Sigmoid colon (tissue), 7 donors: ENCODE measurements around the gene CTSE. TPM values are rescaled to one million over a fixed set of nuclear protein-coding genes. Genes with fewer than 3 reads are reported as not detected.

Experiments
- DNase-seq: peaks from one replicate; pipeline ENCODE4 v3.0.0-alpha.2; 2019
- H3K27ac ChIP-seq, 4 donors: fragments of 200-600 bp; sonication (generic); one replicate each; pipeline ENCODE4 v1.5.1; 2016 to 2019; ENCODE audit warnings: mild to moderate bottlenecking in 1 of 4
- H3K27me3 ChIP-seq, 3 donors: fragments of 200-600 bp; sonication (generic); one replicate each; pipeline ENCODE4 v1.5.1; 2019; ENCODE audit warnings: mild to moderate bottlenecking in 1 of 3
- H3K36me3 ChIP-seq, 4 donors: fragments of 200-600 bp; sonication (generic); one replicate each; pipeline ENCODE4 v1.5.1; 2016 to 2019
- H3K4me1 ChIP-seq, 4 donors: fragments of 200-600 bp; sonication (generic); one replicate each; pipeline ENCODE4 v1.5.1; 2017 to 2019
- H3K4me3 ChIP-seq, 4 donors: fragments of 200-600 bp; sonication (generic); one replicate each; pipeline ENCODE4 v1.5.1; 2017 to 2019; ENCODE audit warnings: mild to moderate bottlenecking in 2 of 4, moderate library complexity in 1 of 4
- H3K9me3 ChIP-seq, 4 donors: fragments of 200-600 bp in 3 of 4; sonication (generic) in 3 of 4; one replicate each; pipeline versions ENCODE4 v1.5.1 to v1.6.1; 2013 to 2019
- EP300 ChIP-seq, 4 donors: sonication (generic); formaldehyde crosslinking; IDR thresholded peaks; one replicate each; pipeline ENCODE4 v1.6.1; 2017; ENCODE audit warnings: antibody characterized with exemption in 4 of 4
- POLR2A ChIP-seq, 2 donors: fragments of 450-650 bp; IDR thresholded peaks; one replicate each; pipeline ENCODE4 v1.6.1; 2016; ENCODE audit warnings: antibody characterized with exemption in 2 of 2, mild to moderate bottlenecking in 2 of 2, moderate library complexity in 2 of 2
- POLR2AphosphoS5 ChIP-seq, 4 donors: sonication (generic); formaldehyde crosslinking; IDR thresholded peaks; one replicate each; pipeline ENCODE4 v1.6.1; 2017; ENCODE audit warnings: antibody characterized with exemption in 4 of 4
- WGBS, 2 donors: extraction: QIAGEN DNeasy Blood & Tissue Kit; methylation state at CpG; one replicate each; pipeline ENCODE4 v1.1.7; 2013; 5-methylcytosine and 5-hydroxymethylcytosine counted together
- intact Hi-C: fragments of 100-400 bp; cut with DNase I; formaldehyde crosslinking; loops from one replicate; pipeline ENCODE4 v1.15.1; 2023
- polyA plus RNA-seq, 3 donors: library from polyadenylated mRNA; stranded (reverse); fragments of 200-250 nt; gene quantifications; one replicate each; pipeline ENCODE4 v1.2.3, GENCODE V29; 2013
- total RNA-seq, 4 donors: library from RNA; depleted of rRNA; stranded (reverse); fragments of >200 nt; gene quantifications; one replicate each; pipeline ENCODE4 v1.1.0, GENCODE V29; 2016
- TF ChIP-seq, protein P1 (sequence below), 4 experiments: fragments of 450-650 bp in 3 of 4; fragments of 200-600 bp in 1 of 4; IDR thresholded peaks; one replicate each; pipeline ENCODE4 v1.5.1; 2016 to 2019; ENCODE audit warnings: antibody characterized with exemption in 4 of 4, mild to moderate bottlenecking in 3 of 4, moderate library complexity in 2 of 4
- donor health status: healthy with polysubstance abuse.
- donor health status: Bipolar disorder and iron deficiency.
- donor health status: healthy.

The CTSE gene
- total and polyA plus RNA-seq, 7 donors: 4.4 to 9.0 (median 8.6) TPM; not detected in 4

DNA sequence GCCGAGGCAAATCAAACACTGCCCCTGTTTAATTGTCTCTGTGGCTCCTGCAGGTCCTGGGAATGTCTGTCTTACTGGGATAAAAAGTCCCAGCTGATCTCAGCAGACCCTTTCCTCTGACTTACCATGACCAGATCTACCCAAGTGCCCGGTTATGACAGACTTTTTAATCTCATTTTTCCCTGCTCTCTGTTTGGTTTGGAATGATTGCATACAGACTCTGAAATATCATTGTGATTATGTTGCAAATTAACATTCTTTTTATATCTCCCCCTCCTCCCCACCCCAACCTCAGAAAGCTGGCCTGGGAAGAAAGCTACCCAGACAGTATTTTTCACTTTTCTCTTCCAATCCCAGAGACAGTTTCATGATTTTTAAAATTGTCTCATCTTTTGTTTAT is 36.8 kb downstream of the CTSE start:
- Histone ChIP-seq H3K27me3 (no peaks in the 10 kb centered on the region), H3K27ac (no peak overlapping the region), H3K9me3 (no peaks in the 10 kb centered on the region), H3K4me3 (no peak overlapping the region), H3K36me3 (peaks cover 0 to 11% (median 0%) of the 10 kb centered on the region in 4 donors), H3K4me1 (no peaks in the 10 kb centered on the region)
- 69 to 73% methylated on average over 2 of the region's 2 CpGs for WGBS, 2 donors
- TF ChIP-seq POLR2A (IDR thresholded peaks at IDR 0.05) (no peak), EP300 (IDR thresholded peaks at IDR 0.05) (no peak), POLR2AphosphoS5 (IDR thresholded peaks at IDR 0.05) (no peak)
- TF ChIP-seq, protein P1, sequence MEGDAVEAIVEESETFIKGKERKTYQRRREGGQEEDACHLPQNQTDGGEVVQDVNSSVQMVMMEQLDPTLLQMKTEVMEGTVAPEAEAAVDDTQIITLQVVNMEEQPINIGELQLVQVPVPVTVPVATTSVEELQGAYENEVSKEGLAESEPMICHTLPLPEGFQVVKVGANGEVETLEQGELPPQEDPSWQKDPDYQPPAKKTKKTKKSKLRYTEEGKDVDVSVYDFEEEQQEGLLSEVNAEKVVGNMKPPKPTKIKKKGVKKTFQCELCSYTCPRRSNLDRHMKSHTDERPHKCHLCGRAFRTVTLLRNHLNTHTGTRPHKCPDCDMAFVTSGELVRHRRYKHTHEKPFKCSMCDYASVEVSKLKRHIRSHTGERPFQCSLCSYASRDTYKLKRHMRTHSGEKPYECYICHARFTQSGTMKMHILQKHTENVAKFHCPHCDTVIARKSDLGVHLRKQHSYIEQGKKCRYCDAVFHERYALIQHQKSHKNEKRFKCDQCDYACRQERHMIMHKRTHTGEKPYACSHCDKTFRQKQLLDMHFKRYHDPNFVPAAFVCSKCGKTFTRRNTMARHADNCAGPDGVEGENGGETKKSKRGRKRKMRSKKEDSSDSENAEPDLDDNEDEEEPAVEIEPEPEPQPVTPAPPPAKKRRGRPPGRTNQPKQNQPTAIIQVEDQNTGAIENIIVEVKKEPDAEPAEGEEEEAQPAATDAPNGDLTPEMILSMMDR (IDR thresholded peaks at IDR 0.05): no peak
- no peak for DNase-seq
- intact Hi-C loops: no loop called here

DNA sequence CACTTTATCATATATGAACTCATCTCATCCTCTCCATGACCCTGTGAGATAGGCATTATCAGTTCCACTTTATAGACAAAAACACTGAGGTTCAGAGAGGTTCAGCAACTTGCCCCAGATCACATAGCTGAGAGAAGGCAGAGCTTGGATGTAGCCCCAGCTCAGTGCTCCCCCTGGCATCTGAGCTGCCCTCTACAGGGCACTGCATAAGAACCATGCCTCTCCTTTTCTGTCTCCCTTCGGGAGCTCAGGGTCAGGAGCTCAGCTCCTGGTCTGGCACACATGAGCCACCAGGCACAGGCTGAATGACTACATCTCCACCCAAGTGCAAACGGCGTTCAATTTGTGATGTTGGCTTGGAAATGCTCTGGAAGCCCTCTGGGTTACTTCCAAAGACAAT is 37.4 kb downstream of the CTSE start:
- 71 to 78% methylated on average over 3 of the region's 3 CpGs for WGBS, 2 donors
- no peaks in the 10 kb centered on the region for H3K27me3 ChIP-seq
- peaks cover 0 to 5% (median 0%) of the 10 kb centered on the region in 4 donors for H3K36me3 ChIP-seq
- no peak for TF ChIP-seq POLR2AphosphoS5 (IDR thresholded peaks at IDR 0.05)
- no peak for TF ChIP-seq POLR2A (IDR thresholded peaks at IDR 0.05)
- no peak for TF ChIP-seq EP300 (IDR thresholded peaks at IDR 0.05)
- TF ChIP-seq, protein P1 (IDR thresholded peaks at IDR 0.05): no peak
- no peaks in the 10 kb centered on the region for H3K4me1 ChIP-seq
- intact Hi-C loops: no loop called here
- DNase-seq: no peak
- H3K27ac ChIP-seq: no peak overlapping the region
- no peaks in the 10 kb centered on the region for H3K9me3 ChIP-seq
- H3K4me3 ChIP-seq: no peak overlapping the region

DNA sequence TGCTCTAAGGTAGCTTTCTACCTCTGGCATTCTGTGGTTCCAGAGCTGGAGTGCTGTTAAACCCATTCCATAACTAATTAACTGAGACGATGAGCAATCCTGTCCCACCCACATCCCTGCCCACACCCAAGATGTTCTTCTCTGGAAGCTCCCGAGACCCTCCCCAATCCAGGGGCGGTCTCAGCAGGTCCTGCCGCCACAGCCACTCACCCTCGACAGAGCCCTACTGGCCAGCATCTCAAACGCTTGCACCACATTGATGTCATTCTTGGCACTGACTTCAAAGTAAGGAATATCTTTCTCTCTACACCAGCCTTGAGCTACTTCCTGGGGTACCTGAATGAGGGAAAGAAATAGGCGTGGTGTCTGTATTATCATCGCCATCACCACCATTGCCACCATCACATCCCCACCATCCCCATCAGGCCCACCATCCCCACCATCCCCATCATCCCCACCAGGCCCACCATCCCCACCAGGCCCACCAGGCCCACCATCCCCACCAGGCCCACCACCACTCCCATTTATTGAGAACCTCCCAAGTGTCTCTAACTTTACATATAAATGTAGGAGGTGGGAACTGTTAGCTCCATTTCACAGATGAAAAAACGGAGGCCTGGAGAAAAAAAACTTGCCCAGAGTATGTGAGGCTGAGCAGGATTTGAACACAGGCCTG is 38.2 kb downstream of the CTSE start:
- intact Hi-C loops: no loop called here
- no peaks in the 10 kb centered on the region for H3K36me3 ChIP-seq
- no peaks in the 10 kb centered on the region for H3K4me1 ChIP-seq
- TF ChIP-seq EP300 (IDR thresholded peaks at IDR 0.05): no peak
- TF ChIP-seq POLR2A (IDR thresholded peaks at IDR 0.05): no peak
- TF ChIP-seq, protein P1 (IDR thresholded peaks at IDR 0.05): no peak
- TF ChIP-seq POLR2AphosphoS5 (IDR thresholded peaks at IDR 0.05): no peak
- no peaks in the 10 kb centered on the region for H3K27me3 ChIP-seq
- 77 to 85% methylated on average over 9 of the region's 9 CpGs for WGBS, 2 donors
- H3K4me3 ChIP-seq: no peak overlapping the region
- H3K9me3 ChIP-seq: no peaks in the 10 kb centered on the region
- H3K27ac ChIP-seq: no peak overlapping the region
- DNase-seq: peak; percentile 46

DNA sequence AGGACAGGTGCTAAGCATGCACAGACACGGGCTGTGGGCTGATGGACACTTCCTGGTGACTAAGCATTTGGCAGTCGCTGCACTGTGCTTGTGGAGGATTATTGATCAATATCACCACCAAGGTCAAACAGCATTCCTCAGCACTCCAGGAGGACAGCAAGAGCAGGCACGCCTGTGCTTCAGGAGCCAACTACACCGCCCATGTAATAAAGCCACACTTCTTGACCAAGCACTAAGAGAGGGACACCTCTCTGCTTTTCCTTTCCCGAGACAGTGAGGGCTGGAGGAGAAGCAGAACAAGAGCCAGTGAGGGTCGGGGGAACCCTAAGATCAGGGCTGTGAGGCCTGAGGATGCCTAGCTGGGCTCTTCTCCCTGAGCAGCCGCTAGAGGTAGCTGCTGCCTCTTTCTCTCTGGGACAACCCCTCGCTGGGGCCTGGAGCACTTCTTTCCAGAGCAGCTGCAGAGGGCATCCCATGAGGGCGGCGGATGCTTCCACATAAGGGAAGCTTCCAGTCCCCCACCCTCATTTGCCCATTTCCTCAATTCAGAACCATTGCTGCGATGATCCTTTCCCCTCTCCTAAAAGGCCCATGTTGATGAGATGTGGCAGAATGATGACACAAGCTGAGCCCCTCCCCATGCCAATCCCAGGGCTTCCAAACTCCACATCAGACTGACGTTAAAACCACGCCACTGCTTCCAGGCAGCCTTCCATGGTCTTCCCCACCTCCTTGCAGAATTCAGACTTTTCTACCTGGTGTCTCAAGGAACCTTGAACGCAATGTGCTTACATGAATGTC is 39.6 kb downstream of the CTSE start:
- no peaks in the 10 kb centered on the region for H3K4me1 ChIP-seq
- intact Hi-C loops: loop anchor here (5.0 kb wide), 1 partner anchor 123 kb away; no protein-coding TSS in a partner anchor
- WGBS, 2 donors: 29 to 40% methylated on average over 14 of the region's 14 CpGs
- no peak overlapping the region for H3K27ac ChIP-seq
- H3K36me3 ChIP-seq: no peaks in the 10 kb centered on the region
- no peaks in the 10 kb centered on the region for H3K27me3 ChIP-seq
- H3K9me3 ChIP-seq: no peaks in the 10 kb centered on the region
- no peak for TF ChIP-seq EP300 (IDR thresholded peaks at IDR 0.05)
- TF ChIP-seq, protein P1 (IDR thresholded peaks at IDR 0.05): peak in 2 of 4 experiments; percentile 46 to 50
- peak; percentile 72 for DNase-seq
- H3K4me3 ChIP-seq: no peak overlapping the region
